ENCODE measurements around the gene USP32.
"Not testable (repeated sequence)": the region's sequence is repeated elsewhere in the genome, so short reads cannot be mapped to it uniquely, and the experiment has no call there.

Gene USP32

GRCh38 chr17:60371818-60372510, 20.0 kb downstream of the USP32 start:
- DNase-seq (ENCODE audit: low spot score) = peak; percentile 10

DNA sequence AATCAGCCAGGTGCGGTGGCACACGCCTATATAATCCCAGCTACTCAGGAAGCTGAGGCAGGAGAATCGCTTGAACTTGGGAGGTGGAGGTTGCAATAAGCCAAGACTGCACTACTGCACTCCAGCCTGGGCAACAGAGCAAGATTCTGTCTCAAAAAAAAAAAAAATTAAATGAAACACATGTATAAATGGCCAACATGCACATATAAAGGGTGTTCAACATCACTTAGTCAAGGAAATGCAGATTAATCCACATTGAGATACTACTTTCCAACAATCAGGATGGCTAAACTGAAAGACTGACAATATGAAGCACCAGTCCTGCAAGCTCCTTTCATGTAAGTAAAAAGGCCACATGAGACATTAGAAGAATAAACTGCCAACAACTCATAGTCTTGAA, 20.5 kb downstream of the USP32 start:
- no peak for DNase-seq (ENCODE audit: low spot score)

- DNase-seq (ENCODE audit: low spot score) = no peak
Measured at GRCh38 chr17:60369727-60370126, 22.2 kb downstream of the USP32 start.

- no peak for DNase-seq (ENCODE audit: low spot score)
Measured at GRCh38 chr17:60363700-60364405, 28.1 kb downstream of the USP32 start.

GRCh38 chr17:60362329-60362728, 29.6 kb downstream of the USP32 start:
- no peak for DNase-seq (ENCODE audit: low spot score)

DNA sequence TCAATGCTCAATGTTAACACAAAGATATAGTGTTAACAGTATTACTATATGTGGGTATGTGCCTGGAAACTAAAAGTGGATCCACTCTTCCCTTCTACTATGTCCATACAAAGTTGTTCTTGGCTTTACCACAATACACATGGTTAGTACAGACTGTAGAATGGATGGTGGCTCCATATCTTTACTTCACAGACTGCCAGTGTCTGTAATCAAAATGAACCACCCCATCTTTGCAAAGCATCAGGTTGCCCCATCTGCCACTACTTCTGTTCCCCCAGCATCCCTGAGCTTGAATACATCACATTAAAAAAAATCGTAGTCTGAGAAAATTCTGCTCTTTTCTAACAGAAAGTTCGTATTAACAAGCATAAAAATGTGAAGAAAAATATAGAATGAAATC, 30.0 kb downstream of the USP32 start:
- peak; percentile 92 for DNase-seq (ENCODE audit: low spot score)

DNA sequence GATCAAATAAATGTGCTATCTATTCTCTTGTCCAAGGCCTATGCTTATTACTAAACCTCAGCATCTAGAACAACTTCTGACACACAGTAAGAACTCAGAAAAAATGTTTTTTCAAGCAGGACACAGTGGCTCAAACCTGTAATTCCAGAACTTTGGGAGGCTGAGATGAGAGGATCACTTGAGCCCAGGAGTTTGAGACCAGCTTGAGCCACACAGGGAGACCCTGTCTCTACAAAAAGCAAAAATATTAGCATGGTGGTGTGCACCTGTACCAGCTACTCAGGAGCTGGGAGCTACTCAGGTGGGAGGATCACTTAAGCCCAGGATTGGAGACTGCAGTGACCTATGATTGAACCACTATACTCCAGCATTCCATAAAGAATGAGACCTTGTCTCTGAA, 32.5 kb downstream of the USP32 start:
- DNase-seq (ENCODE audit: low spot score) = no peak

DNA sequence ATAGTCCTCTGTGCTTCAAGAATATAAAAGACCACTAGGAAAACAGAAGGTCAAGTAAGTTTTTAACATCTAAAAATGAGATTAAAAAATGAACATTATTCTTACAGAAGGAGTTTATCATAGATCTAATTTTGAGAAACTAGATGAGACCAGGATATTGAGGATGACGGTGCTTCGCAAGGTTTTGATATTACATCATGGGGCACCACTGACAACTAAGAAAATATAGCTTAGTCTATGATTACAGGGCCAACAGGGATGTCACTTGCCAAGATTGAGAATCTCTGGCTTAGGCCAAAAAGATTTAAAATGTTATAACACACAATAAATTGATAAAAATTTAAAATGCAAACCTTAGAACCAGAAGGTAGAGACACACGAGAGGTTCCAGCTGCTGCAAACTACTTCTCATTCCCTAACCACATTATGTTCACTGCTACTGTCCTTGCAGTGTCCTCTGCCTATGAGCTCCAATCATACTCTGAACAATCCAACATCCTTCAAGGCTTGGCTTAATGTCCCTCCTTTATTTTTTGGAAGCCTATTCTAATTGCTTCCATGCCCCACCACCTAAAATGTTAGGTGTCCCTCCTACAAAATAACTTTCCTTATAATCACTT, 33.2 kb downstream of the USP32 start:
- no peak for DNase-seq (ENCODE audit: low spot score)

- DNase-seq (ENCODE audit: low spot score) = no peak
Measured at GRCh38 chr17:60356940-60357339, 35.0 kb downstream of the USP32 start.

- no peak for DNase-seq (ENCODE audit: low spot score)
Measured at GRCh38 chr17:60355663-60356594, 36.0 kb downstream of the USP32 start.

DNA sequence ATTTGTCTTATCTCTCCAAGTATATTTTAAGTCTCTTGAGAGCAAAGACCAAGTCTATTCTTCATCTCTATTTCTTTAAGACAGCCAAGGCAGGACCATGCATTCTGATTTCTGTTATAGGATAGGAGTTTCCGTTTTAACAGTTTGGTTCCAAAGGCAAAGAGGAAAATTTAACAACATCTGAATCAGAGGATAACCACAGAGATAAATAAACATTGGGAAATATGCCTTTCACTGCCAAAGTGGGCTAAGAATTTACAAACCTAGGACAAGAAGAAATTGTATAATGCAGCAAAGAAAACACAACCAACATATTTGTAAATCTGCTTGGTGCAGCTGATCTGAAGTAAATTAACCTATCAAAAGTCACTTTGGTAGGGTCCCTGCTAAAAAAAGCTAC, 37.7 kb downstream of the USP32 start:
- DNase-seq (ENCODE audit: low spot score) = no peak

GRCh38 chr17:60353773-60354172, 38.2 kb downstream of the USP32 start:
- DNase-seq (ENCODE audit: low spot score) = no peak

DNA sequence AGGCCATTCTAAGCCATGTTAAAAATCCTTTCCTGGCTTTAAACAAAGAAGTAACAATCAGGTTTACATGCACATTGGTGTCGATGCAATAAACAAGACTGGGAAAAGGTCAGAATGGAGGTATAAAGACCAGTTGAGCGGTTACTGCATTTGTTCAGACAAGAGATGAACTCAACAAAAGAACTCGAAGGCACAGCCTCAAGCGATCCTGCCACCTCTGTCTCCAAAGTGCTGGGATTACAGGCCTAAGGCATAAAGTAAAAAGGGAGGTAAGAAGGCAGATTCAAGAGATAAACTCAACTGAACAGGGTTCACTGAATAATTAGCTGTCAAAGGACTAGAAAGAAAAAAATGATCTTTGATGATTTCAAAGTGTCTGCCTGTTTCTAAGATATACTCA, 39.4 kb downstream of the USP32 start:
- no peak for DNase-seq (ENCODE audit: low spot score)

DNA sequence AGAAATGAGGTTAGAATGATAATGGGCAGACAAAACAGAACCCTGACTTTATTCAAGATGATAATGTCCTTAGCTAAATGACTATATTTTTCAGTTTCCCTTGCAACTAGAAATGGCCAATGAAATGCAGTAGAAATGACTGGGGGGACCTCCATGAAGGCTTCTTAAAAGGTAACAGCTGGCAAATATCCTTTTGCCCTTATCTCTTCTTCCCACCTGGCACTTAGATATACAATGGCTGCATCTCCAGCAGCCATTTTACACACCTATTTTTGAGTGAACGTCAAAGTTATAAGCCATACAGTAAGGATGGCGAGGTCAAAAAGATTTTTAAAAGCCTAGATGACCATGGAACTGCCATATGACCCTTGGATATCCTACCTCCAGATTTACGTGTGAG, 39.9 kb downstream of the USP32 start:
- DNase-seq (ENCODE audit: low spot score) = peak; percentile 67

- DNase-seq (ENCODE audit: low spot score) = no peak
Measured at GRCh38 chr17:60351012-60351695, 40.8 kb downstream of the USP32 start.

DNA sequence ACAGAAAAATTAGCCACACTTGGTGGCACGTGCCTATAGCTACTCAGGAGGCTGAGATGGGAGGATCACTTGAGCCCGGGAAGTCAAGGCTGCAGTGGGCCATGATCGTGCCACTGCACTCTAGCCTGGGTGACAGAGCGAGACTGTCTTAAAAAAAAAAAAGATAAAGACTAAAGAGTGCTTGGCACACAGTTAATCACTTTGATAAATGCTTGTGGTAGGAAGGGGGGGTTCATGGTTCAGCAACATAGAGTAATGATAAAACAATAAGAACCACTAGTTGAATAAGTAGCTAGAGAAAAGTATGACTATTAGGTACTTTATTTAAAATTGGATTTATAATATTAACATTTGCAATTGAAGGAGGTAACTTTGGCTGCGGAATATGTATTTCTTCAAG, 43.3 kb downstream of the USP32 start:
- DNase-seq (ENCODE audit: low spot score) = no peak

DNA sequence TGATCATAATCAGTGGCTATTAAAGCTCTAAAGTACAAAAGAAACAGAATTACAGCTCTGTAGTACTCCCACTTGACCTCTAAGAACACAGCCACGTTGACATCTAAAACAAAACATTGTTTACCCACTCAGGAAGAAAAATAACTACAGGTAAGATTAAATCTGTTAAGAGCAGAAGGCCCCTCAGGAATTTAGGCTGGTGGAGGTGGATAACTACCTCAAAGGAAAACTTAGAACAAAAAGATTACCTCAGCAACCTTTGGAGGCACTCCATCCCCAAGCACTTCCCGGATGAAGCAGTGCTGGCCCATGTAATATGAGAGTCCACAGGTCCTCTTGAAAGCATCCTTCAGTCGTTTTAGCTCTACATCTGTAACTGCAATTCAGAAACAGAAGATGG, 46.7 kb downstream of the USP32 start:
- DNase-seq (ENCODE audit: low spot score) = no peak

DNA sequence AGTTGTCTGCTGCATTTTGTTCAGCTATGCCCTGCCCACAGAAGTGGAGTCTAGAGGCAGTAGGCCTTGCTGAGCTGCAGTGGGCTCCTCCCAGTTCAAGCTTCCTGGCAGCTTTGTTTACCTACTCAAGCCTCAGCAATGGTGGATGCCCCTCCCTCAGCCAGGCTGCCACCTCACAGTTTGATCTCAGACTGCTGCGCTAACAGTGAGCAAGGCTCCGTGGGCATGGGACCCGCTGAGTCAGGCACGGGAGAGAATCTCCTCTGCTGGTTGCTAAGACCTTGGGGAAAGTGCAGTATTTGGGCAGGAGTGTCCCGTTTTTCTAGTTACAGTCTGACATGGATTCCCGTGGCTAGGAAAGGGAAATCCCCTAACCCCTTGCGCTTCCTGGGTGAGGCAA, 49.4 kb downstream of the USP32 start:
- not testable (repeated sequence) for DNase-seq (ENCODE audit: low spot score)

- DNase-seq (ENCODE audit: low spot score) = no peak
Measured at GRCh38 chr17:60335289-60335688, 56.6 kb downstream of the USP32 start.

DNA sequence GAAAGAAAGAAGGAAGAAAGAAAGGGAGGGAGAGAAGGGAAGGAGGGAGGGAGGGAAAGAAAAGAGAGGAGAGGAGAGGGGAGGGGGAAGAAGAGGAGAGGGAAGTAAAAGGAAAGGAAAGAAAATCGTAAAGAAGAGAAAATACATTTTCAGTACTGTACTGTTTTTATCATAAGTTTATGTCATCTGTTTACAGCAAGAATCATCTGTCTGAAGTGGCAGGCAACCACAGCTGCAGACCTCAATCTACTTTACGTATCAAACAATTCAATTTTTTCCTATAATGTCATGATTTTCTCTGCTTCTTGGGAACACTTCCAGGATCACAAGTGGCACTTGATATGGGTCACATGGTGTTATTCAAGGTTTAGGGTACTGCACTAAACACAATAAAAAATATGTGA, 58.3 kb downstream of the USP32 start:
- DNase-seq (ENCODE audit: low spot score) = no peak

- DNase-seq (ENCODE audit: low spot score) = not testable (repeated sequence)
Measured at GRCh38 chr17:60333072-60333471, 58.9 kb downstream of the USP32 start.

- no peak for DNase-seq (ENCODE audit: low spot score)
Measured at GRCh38 chr17:60332574-60332973, 59.4 kb downstream of the USP32 start.
